K562 (cell line): Measurements from ENCODE around the gene MRPS35. TPM values are rescaled to one million over a fixed set of nuclear protein-coding genes. Genes with fewer than 3 reads are reported as not detected.

Experiments
- ATAC-seq: fragments of 200-7000 bp; cut with Tn5 transposase; 3 replicates; pipeline ENCODE4 v1.9.1; 2020; ENCODE audit warnings: moderate library complexity
- BruUV-seq: library from RNA; stranded (reverse); fragments of 400-500 nt; replicated peaks from 2 replicates; lab custom pipeline; 2021; lab: Mats Ljungman, UMichigan
- CTCF ChIA-PET: fragments of 300-600 bp; formaldehyde crosslinking; extraction: SDS; loops from one replicate; lab custom pipeline; 2021; ENCODE audit warnings: low intra/inter-chr PET ratio; lab: Yijun Ruan, JAX
- POLR2A ChIA-PET: fragments of 300-600, 350-650 bp; sonication (Branson Sonifier 250); formaldehyde crosslinking; extraction: SDS; loops from one replicate; lab custom pipeline; 2021; ENCODE audit warnings: antibody characterized with exemption, inconsistent platforms; lab: Yijun Ruan, JAX
- DNase-seq, 4 experiments: peaks; one replicate each; pipeline versions ENCODE4 v3.0.0 to v3.0.0-alpha.2; 2011 to 2018; ENCODE audit warnings: low spot score in 3 of 4, mixed read lengths in 3 of 4; ENCODE audit errors: extremely low read depth in 1 of 4
- FAIRE-seq: peaks from 2 replicates; lab custom pipeline; 2011; peaks lifted over from hg19 to GRCh38; lab: Jason Lieb, UNC
- H2AFZ ChIP-seq: 2 replicates; pipeline ENCODE4 v1.6.0; 2011; ENCODE audit warnings: low read depth, low read length, control low read depth, inconsistent platforms
- H3K27ac ChIP-seq: fragments of 200-600 bp; 3 replicates; pipeline ENCODE4 v1.8.0; 2011; ENCODE audit warnings: low read depth, mild to moderate bottlenecking, control low read depth, inconsistent platforms, low read length, moderate library complexity, mixed read lengths; ENCODE audit errors: extremely low read depth
- H3K27me3 ChIP-seq, 2 experiments: fragments of 300-600 bp in 1 of 2; 2 replicates in 1 of 2; 3 replicates in 1 of 2; pipeline versions ENCODE4 v1.6.0 to v1.8.0; 2011; ENCODE audit warnings: inconsistent platforms in 2 of 2, low read length in 2 of 2, mild to moderate bottlenecking in 1 of 2, mixed read lengths in 1 of 2, moderate library complexity in 1 of 2; ENCODE audit not compliant: control insufficient read depth in 2 of 2, insufficient read depth in 2 of 2
- H3K36me3 ChIP-seq: fragments of 300-600 bp; 3 replicates; pipeline ENCODE4 v1.8.0; 2011; ENCODE audit warnings: mild to moderate bottlenecking, low read length, inconsistent platforms; ENCODE audit not compliant: control insufficient read depth, insufficient read depth
- H3K4me1 ChIP-seq, 2 experiments: fragments of 200-600 bp in 1 of 2; replicated peaks in 1 of 2; 2 replicates in 1 of 2; 3 replicates in 1 of 2; pipeline versions ENCODE4 v1.5.1 to v1.8.0; 2011; ENCODE audit warnings: inconsistent platforms in 2 of 2, low read length in 2 of 2, mild to moderate bottlenecking in 1 of 2, mixed read lengths in 1 of 2, moderate library complexity in 1 of 2; ENCODE audit not compliant: control insufficient read depth in 2 of 2, insufficient read depth in 2 of 2
- H3K4me2 ChIP-seq: 2 replicates; pipeline ENCODE4 v1.6.1; 2011; ENCODE audit warnings: low read length, control low read depth, inconsistent platforms, mixed read lengths; ENCODE audit not compliant: insufficient read depth
- H3K4me3 ChIP-seq: fragments of 200-600 bp; sonication (generic), shearing (Covaris generic); 2 replicates; pipeline ENCODE4 v1.5.1; 2016; ENCODE audit warnings: control low read depth, inconsistent platforms
- H3K79me2 ChIP-seq: fragments of 200-600 bp; 3 replicates; pipeline ENCODE4 v1.8.0; 2011; ENCODE audit warnings: low read length, inconsistent platforms; ENCODE audit not compliant: control insufficient read depth, insufficient read depth
- H3K9ac ChIP-seq, 2 experiments: 2 replicates each; pipeline versions ENCODE4 v1.6.0 to v1.6.1; 2011; ENCODE audit warnings: low read depth in 2 of 2, low read length in 2 of 2, control low read depth in 1 of 2, inconsistent platforms in 1 of 2, mild to moderate bottlenecking in 1 of 2, mixed read lengths in 1 of 2; ENCODE audit not compliant: insufficient read depth in 1 of 2
- H3K9me1 ChIP-seq: one replicate; pipeline ENCODE4 v1.6.0; 2011; ENCODE audit warnings: inconsistent platforms, mild to moderate bottlenecking, low read length, moderate library complexity; ENCODE audit not compliant: control insufficient read depth, insufficient read depth
- H3K9me3 ChIP-seq: replicated peaks from 2 replicates; pipeline ENCODE4 v1.5.1; 2011; ENCODE audit warnings: low read depth, low read length, inconsistent platforms; ENCODE audit not compliant: control insufficient read depth, insufficient read depth
- H4K20me1 ChIP-seq: replicated peaks from 2 replicates; pipeline ENCODE4 v1.6.1; 2011; ENCODE audit warnings: low read length, inconsistent platforms, mixed read lengths; ENCODE audit not compliant: control insufficient read depth, insufficient read depth
- GTF2E2 ChIP-seq: fragments of 200-800 bp; sonication (Bioruptor generic); IDR thresholded peaks from 2 replicates; pipeline ENCODE4 v1.6.1; 2016; ENCODE audit warnings: missing genetic modification characterization, missing compliant biosample characterization
- HNRNPH1 ChIP-seq: fragments of 200-400 bp; formaldehyde crosslinking; optimal IDR thresholded peaks from 2 replicates; pipeline ENCODE3; 2017; ENCODE audit warnings: low read depth, mild to moderate bottlenecking, low read length, moderate library complexity
- MEF2D ChIP-seq: conservative IDR thresholded peaks from 2 replicates; pipeline ENCODE4 v1.6.1; 2016; ENCODE audit warnings: low read depth, missing genetic modification characterization, missing compliant biosample characterization
- POU5F1 ChIP-seq: fragments of 150-350 bp; IDR thresholded peaks from 2 replicates; pipeline ENCODE4 v1.6.1; 2014; ENCODE audit warnings: borderline replicate concordance, low read length, low read depth, mild to moderate bottlenecking; ENCODE audit not compliant: partially characterized antibody
- RB1 ChIP-seq: fragments of 450-650 bp; IDR thresholded peaks from 2 replicates; pipeline ENCODE4 v1.6.1; 2017; ENCODE audit warnings: low read depth, mild to moderate bottlenecking
- SETDB1 ChIP-seq: IDR thresholded peaks from one replicate; pipeline ENCODE4 v1.6.1; 2012; ENCODE audit warnings: low read length, control low read depth, inconsistent platforms
- SP2 ChIP-seq: IDR thresholded peaks from 2 replicates; pipeline ENCODE4 v1.6.1; 2011; ENCODE audit warnings: mild to moderate bottlenecking, low read depth, low read length, moderate library complexity; ENCODE audit not compliant: poor library complexity, severe bottlenecking; ENCODE audit errors: extremely low read depth
- SREBF2 ChIP-seq: sonication (generic); formaldehyde crosslinking; IDR thresholded peaks from 2 replicates; pipeline ENCODE4 v1.4.0; 2020; ENCODE audit warnings: mild to moderate bottlenecking, missing genetic modification reagents
- TEAD1 ChIP-seq, 2 experiments: fragments of 450-650 bp in 1 of 2; sonication (generic) in 1 of 2; formaldehyde crosslinking; IDR thresholded peaks; 2 replicates each; pipeline versions ENCODE4 v1.4.0 to v1.8.0; 2020 to 2022; ENCODE audit warnings: mild to moderate bottlenecking in 2 of 2, missing genetic modification reagents in 1 of 2
- ZFP1 ChIP-seq: fragments of 450-650 bp; formaldehyde crosslinking; IDR thresholded peaks from 2 replicates; pipeline ENCODE4 v1.4.0; 2020; ENCODE audit warnings: mild to moderate bottlenecking, mixed read lengths
- WGBS: fragments of 100-300 bp; shearing (Covaris generic); methylation state at CpG from one replicate; pipeline ENCODE4 v1.1.6; 2016; ENCODE audit warnings: low coverage, mixed read lengths; ENCODE audit not compliant: insufficient coverage; ENCODE audit errors: missing lambda C conversion rate; 5-methylcytosine and 5-hydroxymethylcytosine counted together
- in situ Hi-C: fragments of 300-500 bp; cut with MboI; formaldehyde crosslinking; loops from 4 replicates; pipeline ENCODE4 v1.15.0; 2018; ENCODE audit warnings: inconsistent platforms, mixed read lengths
- intact Hi-C: fragments of 100-400 bp; cut with micrococcal nuclease; formaldehyde crosslinking; loops from 2 replicates; pipeline ENCODE4 v1.14.2; 2022
- polyA plus RNA-seq, 8 experiments: library from polyadenylated mRNA; depleted of rRNA in 4 of 8; stranded (reverse) in 5 of 8; unstranded in 3 of 8; fragments of >200 nt; fragmentation: Nextera tagmentation in 2 of 8; fragmentation: Illumina TruSeq in 1 of 8; extraction: Ambion mirVana in 2 of 8; extraction: Trizol in 1 of 8; gene quantifications; 2 replicates each; pipeline versions ENCODE4 v1.2.1 to v1.2.3, GENCODE V29; 2011 to 2014; ENCODE audit warnings: inconsistent platforms in 1 of 8, missing spikeins in 1 of 8
- total RNA-seq, 7 experiments: library from RNA; depleted of rRNA in 6 of 7; stranded (reverse); fragments of >200 nt in 6 of 7; fragmentation: Illumina TruSeq in 2 of 7; extraction: Trizol in 2 of 7; gene quantifications; 2 replicates each; pipeline versions ENCODE4 v1.2.1 to v1.2.3, GENCODE V29; 2011 to 2021; ENCODE audit warnings: low replicate concordance in 1 of 7
- TF ChIP-seq, protein P1 (sequence below): fragments of 450-650 bp; IDR thresholded peaks from 2 replicates; pipeline ENCODE4 v1.6.1; 2016; ENCODE audit warnings: mild to moderate bottlenecking, moderate library complexity

The MRPS35 gene
- total and polyA plus RNA-seq, 9 of the 15 experiments (the other 6 are each of a cell fraction or from before 2014, with no cell fraction given): 79.0 to 183 (median 114) TPM

DNA sequence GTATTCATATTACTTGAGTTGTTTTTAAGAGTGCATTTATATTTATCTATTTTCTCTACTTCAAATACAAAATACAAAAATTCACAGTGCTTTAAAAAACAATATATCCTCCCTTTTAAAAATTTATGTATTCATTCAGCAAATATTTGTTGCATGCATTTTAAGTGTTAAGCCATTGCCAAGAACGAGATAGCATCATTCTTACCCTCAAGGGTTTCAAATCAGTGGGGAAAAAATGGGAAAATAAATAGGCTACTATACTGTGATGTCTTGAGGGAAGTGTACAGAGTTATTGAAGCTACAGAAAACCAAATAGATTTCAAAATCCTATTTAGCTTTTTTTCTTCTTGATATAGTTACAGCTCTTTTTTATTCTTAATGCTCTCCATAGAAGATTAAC lies 23.2 kb downstream of the MRPS35 start:
- Histone ChIP-seq H3K27me3 (no peaks in the 10 kb centered on the region), H3K9me1 (no peaks in the 10 kb centered on the region), H3K9me3 (no peaks in the 10 kb centered on the region), H3K4me3 (no peak overlapping the region), H3K36me3 (peaks cover 82% of the 10 kb centered on the region), H3K79me2 (peaks cover 8% of the 10 kb centered on the region; the same call in 2 of the 3 replicates), H3K9ac (no peak overlapping the region), H4K20me1 (no peaks in the 10 kb centered on the region), H3K27ac (no peak overlapping the region), H3K4me1 (no peaks in the 10 kb centered on the region), H3K4me2 (no peak overlapping the region), H2AFZ (no peak overlapping the region)
- BruUV-seq: no TSS peak
- CTCF ChIA-PET: interaction anchor here (1.1 to 2.3 kb wide), 5 partner anchors 87 to 1139 kb away, joined by 3 to 20 read pairs (median 4); no protein-coding TSS in a partner anchor
- DNase-seq (no peak), FAIRE-seq (no peak), ATAC-seq (no peak)
- intact Hi-C loops (loop anchor here (1.0 to 10.0 kb wide), 4 partner anchors 87 to 1141 kb away; no protein-coding TSS in a partner anchor), in situ Hi-C loops (no loop called here)
- POLR2A ChIA-PET: interaction anchor here (1.5 kb wide), 1 partner anchor 46 kb away, joined by 4 read pairs; the partner anchor contains the start of genes KLHL42 and MANSC4
- WGBS: 100% methylated on average over 1 of the region's 1 CpG
- TF ChIP-seq SETDB1 (no peak), POU5F1 (no peak), MEF2D (no peak), GTF2E2 (tag) (no peak), SP2 (no peak), RB1 (no peak), TEAD1 (CRISPR knock-in tag; IDR thresholded peaks at IDR 0.05) (no peak), ZFP1 (CRISPR knock-in tag) (no peak), SREBF2 (no peak), HNRNPH1 (no peak)
- TF ChIP-seq, protein P1, sequence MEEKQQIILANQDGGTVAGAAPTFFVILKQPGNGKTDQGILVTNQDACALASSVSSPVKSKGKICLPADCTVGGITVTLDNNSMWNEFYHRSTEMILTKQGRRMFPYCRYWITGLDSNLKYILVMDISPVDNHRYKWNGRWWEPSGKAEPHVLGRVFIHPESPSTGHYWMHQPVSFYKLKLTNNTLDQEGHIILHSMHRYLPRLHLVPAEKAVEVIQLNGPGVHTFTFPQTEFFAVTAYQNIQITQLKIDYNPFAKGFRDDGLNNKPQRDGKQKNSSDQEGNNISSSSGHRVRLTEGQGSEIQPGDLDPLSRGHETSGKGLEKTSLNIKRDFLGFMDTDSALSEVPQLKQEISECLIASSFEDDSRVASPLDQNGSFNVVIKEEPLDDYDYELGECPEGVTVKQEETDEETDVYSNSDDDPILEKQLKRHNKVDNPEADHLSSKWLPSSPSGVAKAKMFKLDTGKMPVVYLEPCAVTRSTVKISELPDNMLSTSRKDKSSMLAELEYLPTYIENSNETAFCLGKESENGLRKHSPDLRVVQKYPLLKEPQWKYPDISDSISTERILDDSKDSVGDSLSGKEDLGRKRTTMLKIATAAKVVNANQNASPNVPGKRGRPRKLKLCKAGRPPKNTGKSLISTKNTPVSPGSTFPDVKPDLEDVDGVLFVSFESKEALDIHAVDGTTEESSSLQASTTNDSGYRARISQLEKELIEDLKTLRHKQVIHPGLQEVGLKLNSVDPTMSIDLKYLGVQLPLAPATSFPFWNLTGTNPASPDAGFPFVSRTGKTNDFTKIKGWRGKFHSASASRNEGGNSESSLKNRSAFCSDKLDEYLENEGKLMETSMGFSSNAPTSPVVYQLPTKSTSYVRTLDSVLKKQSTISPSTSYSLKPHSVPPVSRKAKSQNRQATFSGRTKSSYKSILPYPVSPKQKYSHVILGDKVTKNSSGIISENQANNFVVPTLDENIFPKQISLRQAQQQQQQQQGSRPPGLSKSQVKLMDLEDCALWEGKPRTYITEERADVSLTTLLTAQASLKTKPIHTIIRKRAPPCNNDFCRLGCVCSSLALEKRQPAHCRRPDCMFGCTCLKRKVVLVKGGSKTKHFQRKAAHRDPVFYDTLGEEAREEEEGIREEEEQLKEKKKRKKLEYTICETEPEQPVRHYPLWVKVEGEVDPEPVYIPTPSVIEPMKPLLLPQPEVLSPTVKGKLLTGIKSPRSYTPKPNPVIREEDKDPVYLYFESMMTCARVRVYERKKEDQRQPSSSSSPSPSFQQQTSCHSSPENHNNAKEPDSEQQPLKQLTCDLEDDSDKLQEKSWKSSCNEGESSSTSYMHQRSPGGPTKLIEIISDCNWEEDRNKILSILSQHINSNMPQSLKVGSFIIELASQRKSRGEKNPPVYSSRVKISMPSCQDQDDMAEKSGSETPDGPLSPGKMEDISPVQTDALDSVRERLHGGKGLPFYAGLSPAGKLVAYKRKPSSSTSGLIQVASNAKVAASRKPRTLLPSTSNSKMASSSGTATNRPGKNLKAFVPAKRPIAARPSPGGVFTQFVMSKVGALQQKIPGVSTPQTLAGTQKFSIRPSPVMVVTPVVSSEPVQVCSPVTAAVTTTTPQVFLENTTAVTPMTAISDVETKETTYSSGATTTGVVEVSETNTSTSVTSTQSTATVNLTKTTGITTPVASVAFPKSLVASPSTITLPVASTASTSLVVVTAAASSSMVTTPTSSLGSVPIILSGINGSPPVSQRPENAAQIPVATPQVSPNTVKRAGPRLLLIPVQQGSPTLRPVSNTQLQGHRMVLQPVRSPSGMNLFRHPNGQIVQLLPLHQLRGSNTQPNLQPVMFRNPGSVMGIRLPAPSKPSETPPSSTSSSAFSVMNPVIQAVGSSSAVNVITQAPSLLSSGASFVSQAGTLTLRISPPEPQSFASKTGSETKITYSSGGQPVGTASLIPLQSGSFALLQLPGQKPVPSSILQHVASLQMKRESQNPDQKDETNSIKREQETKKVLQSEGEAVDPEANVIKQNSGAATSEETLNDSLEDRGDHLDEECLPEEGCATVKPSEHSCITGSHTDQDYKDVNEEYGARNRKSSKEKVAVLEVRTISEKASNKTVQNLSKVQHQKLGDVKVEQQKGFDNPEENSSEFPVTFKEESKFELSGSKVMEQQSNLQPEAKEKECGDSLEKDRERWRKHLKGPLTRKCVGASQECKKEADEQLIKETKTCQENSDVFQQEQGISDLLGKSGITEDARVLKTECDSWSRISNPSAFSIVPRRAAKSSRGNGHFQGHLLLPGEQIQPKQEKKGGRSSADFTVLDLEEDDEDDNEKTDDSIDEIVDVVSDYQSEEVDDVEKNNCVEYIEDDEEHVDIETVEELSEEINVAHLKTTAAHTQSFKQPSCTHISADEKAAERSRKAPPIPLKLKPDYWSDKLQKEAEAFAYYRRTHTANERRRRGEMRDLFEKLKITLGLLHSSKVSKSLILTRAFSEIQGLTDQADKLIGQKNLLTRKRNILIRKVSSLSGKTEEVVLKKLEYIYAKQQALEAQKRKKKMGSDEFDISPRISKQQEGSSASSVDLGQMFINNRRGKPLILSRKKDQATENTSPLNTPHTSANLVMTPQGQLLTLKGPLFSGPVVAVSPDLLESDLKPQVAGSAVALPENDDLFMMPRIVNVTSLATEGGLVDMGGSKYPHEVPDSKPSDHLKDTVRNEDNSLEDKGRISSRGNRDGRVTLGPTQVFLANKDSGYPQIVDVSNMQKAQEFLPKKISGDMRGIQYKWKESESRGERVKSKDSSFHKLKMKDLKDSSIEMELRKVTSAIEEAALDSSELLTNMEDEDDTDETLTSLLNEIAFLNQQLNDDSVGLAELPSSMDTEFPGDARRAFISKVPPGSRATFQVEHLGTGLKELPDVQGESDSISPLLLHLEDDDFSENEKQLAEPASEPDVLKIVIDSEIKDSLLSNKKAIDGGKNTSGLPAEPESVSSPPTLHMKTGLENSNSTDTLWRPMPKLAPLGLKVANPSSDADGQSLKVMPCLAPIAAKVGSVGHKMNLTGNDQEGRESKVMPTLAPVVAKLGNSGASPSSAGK: no peak
